ENCODE measurements around the gene SRRD.

GRCh38 chr22:26462051-26462450, 21.6 kb upstream of the SRRD start:
- TF ChIP-seq CTCF (IDR thresholded peaks at IDR 0.05) (no peak), POLR2A (IDR thresholded peaks at IDR 0.05) (no peak)

Measured in Peyer's patch (tissue), 4 donors.